Endothelial cell of umbilical vein (primary cell): ENCODE measurements around the gene ZDHHC5.

Experiments
- EZH2 ChIP-seq: IDR thresholded peaks from 2 replicates; pipeline ENCODE4 v1.6.1; 2012; ENCODE audit warnings: borderline replicate concordance, low read depth, mild to moderate bottlenecking, moderate library complexity, low read length, inconsistent platforms; ENCODE audit not compliant: severe bottlenecking
- FOS ChIP-seq: IDR thresholded peaks from 2 replicates; pipeline ENCODE4 v1.6.1; 2011; ENCODE audit warnings: mild to moderate bottlenecking, low read length, moderate library complexity, borderline replicate concordance; ENCODE audit not compliant: insufficient read depth
- JUN ChIP-seq: IDR thresholded peaks from 2 replicates; pipeline ENCODE4 v1.6.1; 2011; ENCODE audit warnings: borderline replicate concordance, low read depth; ENCODE audit not compliant: insufficient read length, insufficient read depth
- MYC ChIP-seq: IDR thresholded peaks from one replicate; pipeline ENCODE4 v1.6.1; 2011; ENCODE audit warnings: mild to moderate bottlenecking, low read depth, low read length
- POLR2A ChIP-seq: IDR thresholded peaks from 2 replicates; pipeline ENCODE4 v1.6.1; 2012; ENCODE audit warnings: low read depth, mild to moderate bottlenecking, control low read depth, low read length
- POLR2AphosphoS5 ChIP-seq: IDR thresholded peaks from 2 replicates; pipeline ENCODE4 v1.6.1; 2012; ENCODE audit warnings: low read depth, mild to moderate bottlenecking, control low read depth, low read length, moderate library complexity; ENCODE audit not compliant: insufficient read depth
- TF ChIP-seq, protein P1 (sequence below), 2 donors: IDR thresholded peaks; 1 replicate in 1 of 2; 2 replicates in 1 of 2; pipeline ENCODE4 v1.5.1; 2011; ENCODE audit warnings: low read length in 2 of 2, mild to moderate bottlenecking in 2 of 2, moderate library complexity in 2 of 2, control low read depth in 1 of 2, inconsistent platforms in 1 of 2, low read depth in 1 of 2; ENCODE audit not compliant: insufficient read depth in 1 of 2; ENCODE audit errors: extremely low read depth in 1 of 2
- TF ChIP-seq, protein P2 (sequence below): IDR thresholded peaks from 2 replicates; pipeline ENCODE4 v1.6.1; 2011; ENCODE audit not compliant: insufficient read depth, insufficient read length

DNA sequence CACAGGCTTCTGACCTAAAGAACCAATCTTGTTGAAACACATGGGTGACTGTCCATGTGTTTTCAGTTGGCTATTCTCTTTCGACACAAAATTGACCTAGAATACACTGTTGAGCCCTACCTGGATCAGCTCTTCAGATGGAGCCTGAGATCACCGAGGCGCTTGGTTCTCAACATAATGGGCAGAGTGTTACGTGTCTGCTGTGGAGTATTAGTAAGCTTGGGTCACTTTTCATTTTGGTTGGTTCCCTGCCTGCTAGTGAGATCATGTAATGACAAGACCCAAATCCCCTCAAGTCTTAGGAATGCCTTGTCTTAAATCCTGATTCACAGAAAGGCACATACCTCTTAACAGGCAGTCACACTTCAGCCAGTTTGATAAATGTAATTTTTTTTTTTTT, 35.4 kb downstream of the ZDHHC5 start:
- TF ChIP-seq, protein P1, sequence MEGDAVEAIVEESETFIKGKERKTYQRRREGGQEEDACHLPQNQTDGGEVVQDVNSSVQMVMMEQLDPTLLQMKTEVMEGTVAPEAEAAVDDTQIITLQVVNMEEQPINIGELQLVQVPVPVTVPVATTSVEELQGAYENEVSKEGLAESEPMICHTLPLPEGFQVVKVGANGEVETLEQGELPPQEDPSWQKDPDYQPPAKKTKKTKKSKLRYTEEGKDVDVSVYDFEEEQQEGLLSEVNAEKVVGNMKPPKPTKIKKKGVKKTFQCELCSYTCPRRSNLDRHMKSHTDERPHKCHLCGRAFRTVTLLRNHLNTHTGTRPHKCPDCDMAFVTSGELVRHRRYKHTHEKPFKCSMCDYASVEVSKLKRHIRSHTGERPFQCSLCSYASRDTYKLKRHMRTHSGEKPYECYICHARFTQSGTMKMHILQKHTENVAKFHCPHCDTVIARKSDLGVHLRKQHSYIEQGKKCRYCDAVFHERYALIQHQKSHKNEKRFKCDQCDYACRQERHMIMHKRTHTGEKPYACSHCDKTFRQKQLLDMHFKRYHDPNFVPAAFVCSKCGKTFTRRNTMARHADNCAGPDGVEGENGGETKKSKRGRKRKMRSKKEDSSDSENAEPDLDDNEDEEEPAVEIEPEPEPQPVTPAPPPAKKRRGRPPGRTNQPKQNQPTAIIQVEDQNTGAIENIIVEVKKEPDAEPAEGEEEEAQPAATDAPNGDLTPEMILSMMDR (IDR thresholded peaks at IDR 0.05; ENCODE audit: extremely low read depth in 1 of 2, insufficient read depth in 1 of 2, low read depth in 1 of 2, low read length in 2 of 2): no peak
- TF ChIP-seq EZH2: no peak
- no peak for TF ChIP-seq POLR2AphosphoS5
- TF ChIP-seq MYC: no peak
- no peak for TF ChIP-seq POLR2A
- no peak for TF ChIP-seq FOS
- no peak for TF ChIP-seq JUN
- TF ChIP-seq, protein P2, sequence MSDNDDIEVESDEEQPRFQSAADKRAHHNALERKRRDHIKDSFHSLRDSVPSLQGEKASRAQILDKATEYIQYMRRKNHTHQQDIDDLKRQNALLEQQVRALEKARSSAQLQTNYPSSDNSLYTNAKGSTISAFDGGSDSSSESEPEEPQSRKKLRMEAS: no peak
